Neural crest cell (in vitro differentiated cells): ENCODE results near the gene PLVAP. TPM values are rescaled to one million over a fixed set of nuclear protein-coding genes. Genes with fewer than 3 reads are reported as not detected.

ENCODE experiments used
- DNase-seq: peaks from one replicate; pipeline ENCODE4 v3.0.0; 2021; ENCODE audit warnings: low read depth, mixed read lengths, low spot score
- H3K27ac Mint-ChIP-seq: one replicate; pipeline ENCODE4 v1.8.0; 2021; ENCODE audit warnings: mild to moderate bottlenecking, mixed read lengths; ENCODE audit not compliant: unreplicated experiment
- H3K27me3 Mint-ChIP-seq: 2 replicates; pipeline ENCODE4 v1.8.0; 2021; ENCODE audit warnings: low read depth, mild to moderate bottlenecking, mixed read lengths
- H3K36me3 Mint-ChIP-seq: 2 replicates; pipeline ENCODE4 v1.8.0; 2021; ENCODE audit warnings: low read depth, mild to moderate bottlenecking, mixed read lengths
- H3K4me1 Mint-ChIP-seq: 2 replicates; pipeline ENCODE4 v1.8.0; 2021; ENCODE audit warnings: mixed read lengths
- H3K4me3 Mint-ChIP-seq: one replicate; pipeline ENCODE4 v1.8.0; 2021; ENCODE audit warnings: mild to moderate bottlenecking, mixed read lengths
- H3K9me3 Mint-ChIP-seq: 2 replicates; pipeline ENCODE4 v1.8.0; 2021; ENCODE audit warnings: mixed read lengths
- total RNA-seq: library from RNA; stranded (reverse); gene quantifications from 2 replicates; pipeline ENCODE4 v1.2.1, GENCODE V29; 2021
- TF ChIP-seq, protein P1 (sequence below): fragments of 200-600 bp; sonication (generic); conservative IDR thresholded peaks from 2 replicates; pipeline ENCODE4 v1.5.0; 2021; ENCODE audit warnings: antibody characterized with exemption, mild to moderate bottlenecking

The PLVAP gene
- total RNA-seq, 1 donor from 2014 or later = 1.8 TPM

DNA sequence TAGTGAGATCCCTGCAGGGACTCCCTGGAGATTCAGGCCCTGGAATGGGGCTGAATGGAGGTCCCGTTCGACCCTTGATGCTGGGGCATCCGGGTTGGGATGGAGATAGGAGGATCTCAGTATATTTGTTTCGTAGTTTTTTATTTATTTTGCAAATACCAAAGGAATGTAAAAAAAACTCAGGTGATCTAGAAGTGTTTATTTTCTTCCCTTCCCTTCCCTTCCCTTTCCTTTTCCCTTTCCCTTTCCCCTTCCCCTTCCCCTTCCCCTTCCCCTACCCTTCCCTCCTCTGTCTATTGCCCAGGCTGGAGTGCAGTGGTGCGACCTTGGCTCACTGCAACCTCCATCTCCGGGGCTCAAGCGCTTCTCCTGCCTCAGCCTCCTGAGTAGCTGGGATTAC lies 35.3 kb downstream of the PLVAP start:
- Mint-ChIP-seq H3K4me3 (peak overlapping the region; percentile 44), H3K36me3 (no peaks in the 10 kb centered on the region), H3K27me3 (no peaks in the 10 kb centered on the region), H3K9me3 (no peaks in the 10 kb centered on the region), H3K27ac (no peak overlapping the region), H3K4me1 (peaks cover 11% of the 10 kb centered on the region)
- TF ChIP-seq, protein P1, sequence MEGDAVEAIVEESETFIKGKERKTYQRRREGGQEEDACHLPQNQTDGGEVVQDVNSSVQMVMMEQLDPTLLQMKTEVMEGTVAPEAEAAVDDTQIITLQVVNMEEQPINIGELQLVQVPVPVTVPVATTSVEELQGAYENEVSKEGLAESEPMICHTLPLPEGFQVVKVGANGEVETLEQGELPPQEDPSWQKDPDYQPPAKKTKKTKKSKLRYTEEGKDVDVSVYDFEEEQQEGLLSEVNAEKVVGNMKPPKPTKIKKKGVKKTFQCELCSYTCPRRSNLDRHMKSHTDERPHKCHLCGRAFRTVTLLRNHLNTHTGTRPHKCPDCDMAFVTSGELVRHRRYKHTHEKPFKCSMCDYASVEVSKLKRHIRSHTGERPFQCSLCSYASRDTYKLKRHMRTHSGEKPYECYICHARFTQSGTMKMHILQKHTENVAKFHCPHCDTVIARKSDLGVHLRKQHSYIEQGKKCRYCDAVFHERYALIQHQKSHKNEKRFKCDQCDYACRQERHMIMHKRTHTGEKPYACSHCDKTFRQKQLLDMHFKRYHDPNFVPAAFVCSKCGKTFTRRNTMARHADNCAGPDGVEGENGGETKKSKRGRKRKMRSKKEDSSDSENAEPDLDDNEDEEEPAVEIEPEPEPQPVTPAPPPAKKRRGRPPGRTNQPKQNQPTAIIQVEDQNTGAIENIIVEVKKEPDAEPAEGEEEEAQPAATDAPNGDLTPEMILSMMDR = no peak
- DNase-seq = no peak

DNA sequence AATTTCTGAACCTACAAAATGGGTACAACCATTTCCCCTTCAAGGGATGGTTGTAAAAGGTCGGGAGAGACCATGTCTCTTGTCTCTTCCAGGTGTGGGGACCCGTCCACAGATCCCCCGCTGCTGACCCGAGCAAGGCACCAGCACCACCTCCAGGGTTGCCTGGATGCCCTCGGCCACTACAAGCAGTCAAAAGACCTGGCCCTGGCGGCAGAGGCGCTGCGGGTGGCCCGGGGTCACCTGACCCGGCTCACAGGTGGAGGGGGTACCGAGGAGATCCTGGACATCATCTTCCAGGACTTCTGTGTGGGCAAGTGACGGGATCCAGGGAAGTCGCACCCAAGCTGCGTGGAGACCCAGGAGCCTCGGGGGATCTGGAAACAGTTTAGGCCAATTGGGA lies 35.8 kb downstream of the PLVAP start:
- peak overlapping the region; percentile 44 for H3K4me3 Mint-ChIP-seq
- TF ChIP-seq, protein P1 = no peak
- no peaks in the 10 kb centered on the region for H3K9me3 Mint-ChIP-seq
- H3K27me3 Mint-ChIP-seq = no peaks in the 10 kb centered on the region
- DNase-seq = no peak
- H3K4me1 Mint-ChIP-seq = peaks cover 10% of the 10 kb centered on the region
- H3K27ac Mint-ChIP-seq = no peak overlapping the region
- H3K36me3 Mint-ChIP-seq = no peaks in the 10 kb centered on the region

DNA sequence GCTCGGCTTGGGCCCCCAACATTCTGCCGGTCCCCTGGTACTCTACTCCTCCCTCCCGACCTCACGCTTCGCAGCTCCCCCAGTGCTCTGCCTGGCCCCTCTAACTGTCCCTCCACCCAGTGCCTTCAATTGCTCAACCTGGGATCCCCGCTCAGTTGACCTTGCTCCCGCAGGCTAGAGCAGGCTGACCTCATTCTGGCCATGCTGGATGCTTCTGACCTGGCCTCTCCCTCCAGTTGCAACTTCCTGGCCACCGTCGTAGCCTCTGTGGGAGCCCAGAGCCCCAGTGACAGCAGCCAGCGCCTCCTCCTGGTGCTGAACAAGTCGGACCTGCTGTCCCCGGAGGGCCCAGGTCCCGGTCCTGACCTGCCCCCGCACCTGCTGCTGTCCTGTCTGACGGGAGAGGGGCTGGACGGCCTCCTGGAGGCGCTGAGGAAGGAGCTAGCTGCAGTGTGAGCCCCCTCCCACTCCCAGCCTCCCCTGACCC lies 36.2 kb downstream of the PLVAP start:
- H3K4me3 Mint-ChIP-seq = no peak overlapping the region
- TF ChIP-seq, protein P1 = no peak
- no peaks in the 10 kb centered on the region for H3K36me3 Mint-ChIP-seq
- DNase-seq = no peak
- no peak overlapping the region for H3K27ac Mint-ChIP-seq
- H3K9me3 Mint-ChIP-seq = no peaks in the 10 kb centered on the region
- no peaks in the 10 kb centered on the region for H3K27me3 Mint-ChIP-seq
- H3K4me1 Mint-ChIP-seq = peaks cover 6% of the 10 kb centered on the region

DNA sequence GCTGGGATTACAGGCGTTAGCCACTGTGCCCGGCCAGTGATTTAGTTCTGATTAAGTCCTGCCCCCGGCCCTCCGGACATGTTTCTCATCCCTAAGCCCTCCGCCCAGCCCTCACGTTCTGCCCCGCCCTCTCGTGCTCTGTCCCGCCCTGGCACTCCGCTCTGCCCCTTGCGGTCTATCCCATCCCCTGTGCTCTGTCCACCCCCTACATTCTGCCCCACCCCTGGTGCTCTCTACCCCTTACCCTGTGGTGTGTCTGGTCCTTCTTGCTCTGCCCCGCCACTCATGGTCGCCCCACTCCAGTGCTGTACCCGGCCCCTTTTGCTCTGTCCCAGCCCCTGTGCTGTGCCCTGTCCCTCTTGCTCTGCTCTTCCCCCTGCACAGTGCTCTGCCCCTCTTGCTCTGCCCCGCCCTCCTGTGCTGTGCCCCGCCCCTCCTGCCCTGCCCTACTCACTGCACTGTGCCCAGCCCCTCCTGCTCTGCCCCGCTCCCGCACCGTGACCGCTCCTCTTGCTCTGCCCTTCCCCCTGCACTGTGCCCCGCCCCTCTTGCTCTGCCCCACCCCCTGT lies 36.8 kb downstream of the PLVAP start:
- no peaks in the 10 kb centered on the region for H3K9me3 Mint-ChIP-seq
- TF ChIP-seq, protein P1 = no peak
- DNase-seq = no peak
- no peaks in the 10 kb centered on the region for H3K27me3 Mint-ChIP-seq
- H3K4me3 Mint-ChIP-seq = no peak overlapping the region
- no peaks in the 10 kb centered on the region for H3K36me3 Mint-ChIP-seq
- no peak overlapping the region for H3K27ac Mint-ChIP-seq
- peaks cover 6% of the 10 kb centered on the region for H3K4me1 Mint-ChIP-seq

DNA sequence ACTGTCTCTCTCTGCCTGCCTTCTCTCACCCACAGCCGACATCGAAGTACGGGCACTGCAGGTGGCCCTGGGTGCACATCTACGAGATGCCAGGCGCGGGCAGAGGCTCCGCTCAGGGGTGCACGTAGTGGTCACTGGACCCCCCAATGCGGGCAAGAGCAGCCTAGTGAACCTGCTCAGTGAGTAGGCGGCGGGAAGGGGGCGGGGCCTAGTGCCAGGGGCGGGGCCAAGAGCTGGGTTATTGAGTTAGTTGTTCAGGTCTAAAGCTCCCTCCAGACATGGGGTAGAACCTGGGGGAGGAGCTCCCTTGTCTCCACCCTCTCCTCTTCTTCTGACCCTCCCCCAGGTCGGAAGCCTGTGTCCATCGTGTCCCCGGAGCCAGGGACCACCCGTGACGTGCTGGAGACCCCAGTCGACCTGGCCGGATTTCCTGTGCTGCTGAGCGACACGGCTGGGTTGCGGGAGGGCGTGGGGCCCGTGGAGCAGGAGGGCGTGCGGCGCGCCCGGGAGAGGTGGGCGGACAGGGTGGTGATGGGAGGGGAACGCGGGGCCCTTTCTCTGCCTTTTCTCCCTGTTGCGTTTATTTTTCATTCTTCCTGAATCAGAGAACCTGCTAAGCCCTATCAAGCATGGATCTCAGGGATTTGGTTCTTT lies 37.9 kb downstream of the PLVAP start:
- no peak overlapping the region for H3K27ac Mint-ChIP-seq
- peak overlapping the region; percentile 70 for H3K4me3 Mint-ChIP-seq
- no peaks in the 10 kb centered on the region for H3K27me3 Mint-ChIP-seq
- peaks cover 14% of the 10 kb centered on the region for H3K4me1 Mint-ChIP-seq
- H3K36me3 Mint-ChIP-seq = no peaks in the 10 kb centered on the region
- TF ChIP-seq, protein P1 = no peak
- H3K9me3 Mint-ChIP-seq = no peaks in the 10 kb centered on the region
- DNase-seq = no peak
